NCI-H2029 (cell line): ENCODE results near the gene LRP5.
"Not testable (repeated sequence)": the region's sequence is repeated elsewhere in the genome, so short reads cannot be mapped to it uniquely, and the experiment has no call there.

Experiments
- DNase-seq: peaks from one replicate; lab custom pipeline; 2025; lab: John Stamatoyannopoulos, UW

The LRP5 gene

GRCh38 chr11:68423481-68423880 lies 111.1 kb downstream of the LRP5 start:
- DNase-seq = no peak

- no peak for DNase-seq
These were observed 111.8 kb downstream of the LRP5 start for GRCh38 chr11:68424101-68424632.

- no peak for DNase-seq
These were observed 112.8 kb downstream of the LRP5 start for GRCh38 chr11:68424981-68425865.

GRCh38 chr11:68425866-68426380 lies 113.5 kb downstream of the LRP5 start:
- DNase-seq = no peak

- no peak for DNase-seq
These were observed 117.3 kb downstream of the LRP5 start for GRCh38 chr11:68429661-68430060.

- no peak for DNase-seq
These were observed 118.0 kb downstream of the LRP5 start for GRCh38 chr11:68430384-68430783.

GRCh38 chr11:68430801-68431200 lies 118.4 kb downstream of the LRP5 start:
- DNase-seq = peak; percentile 95

GRCh38 chr11:68431984-68432645 lies 119.7 kb downstream of the LRP5 start:
- DNase-seq = no peak

- no peak for DNase-seq
These were observed 120.5 kb downstream of the LRP5 start for GRCh38 chr11:68432874-68433273.

GRCh38 chr11:68433541-68433940 lies 121.2 kb downstream of the LRP5 start:
- no peak for DNase-seq

- not testable (repeated sequence) for DNase-seq
These were observed 121.8 kb downstream of the LRP5 start for GRCh38 chr11:68434159-68434558.

GRCh38 chr11:68436162-68436888 lies 123.9 kb downstream of the LRP5 start:
- no peak for DNase-seq

GRCh38 chr11:68436985-68437926 lies 124.9 kb downstream of the LRP5 start:
- no peak for DNase-seq

- DNase-seq = no peak
These were observed 125.7 kb downstream of the LRP5 start for GRCh38 chr11:68437927-68438657.

GRCh38 chr11:68438658-68439259 lies 126.4 kb downstream of the LRP5 start:
- DNase-seq = no peak

- no peak for DNase-seq
These were observed 127.1 kb downstream of the LRP5 start for GRCh38 chr11:68439355-68440065.

- no peak for DNase-seq
These were observed 127.8 kb downstream of the LRP5 start for GRCh38 chr11:68440224-68440623.

- no peak for DNase-seq
These were observed 129.3 kb downstream of the LRP5 start for GRCh38 chr11:68441466-68442230.
